Esophagus squamous epithelium (tissue), 4 donors: ENCODE measurements around the gene BCAR3.

Experiments used
- CTCF ChIP-seq, 6 experiments: fragments of 450-650 bp in 4 of 6; fragments of 200-600 bp in 2 of 6; sonication (generic) in 2 of 6; IDR thresholded peaks; one replicate each; pipeline ENCODE4 v1.5.1; 2016 to 2019; ENCODE audit warnings: antibody characterized with exemption in 6 of 6, mild to moderate bottlenecking in 4 of 6, moderate library complexity in 4 of 6
- POLR2A ChIP-seq, 4 donors: fragments of 450-650 bp; IDR thresholded peaks; one replicate each; pipeline ENCODE4 v1.6.1; 2017; ENCODE audit warnings: antibody characterized with exemption in 4 of 4, mild to moderate bottlenecking in 4 of 4, moderate library complexity in 3 of 4

DNA sequence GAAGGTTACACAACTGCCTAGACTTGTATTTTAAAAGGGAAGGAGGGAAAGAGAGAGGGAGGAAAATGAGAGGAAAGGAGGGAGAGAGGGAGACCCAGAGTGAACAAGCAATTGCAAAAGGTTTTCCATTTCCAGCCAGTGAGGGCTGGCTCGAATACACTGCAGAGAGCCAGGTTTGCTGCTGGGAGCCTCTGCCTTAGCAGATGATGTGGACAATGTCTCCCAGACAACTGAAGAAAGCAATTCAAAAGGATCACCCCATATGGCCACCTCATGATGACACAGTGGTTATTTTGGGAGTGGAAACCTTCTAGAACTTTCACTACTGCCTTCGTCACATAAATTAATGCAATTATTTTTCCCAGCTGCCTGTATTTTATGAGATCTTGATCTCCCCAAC, 86.4 kb downstream of the BCAR3 start:
- TF ChIP-seq CTCF (IDR thresholded peaks at IDR 0.05) = no peak
- no peak for TF ChIP-seq POLR2A (IDR thresholded peaks at IDR 0.05)
